K562 (cell line): ENCODE results near the gene TRRAP. TPM values are rescaled to one million over a fixed set of nuclear protein-coding genes. Genes with fewer than 3 reads are reported as not detected.

Source experiments
- ATAC-seq: fragments of 200-7000 bp; cut with Tn5 transposase; 3 replicates; pipeline ENCODE4 v1.9.1; 2020; ENCODE audit warnings: moderate library complexity
- BruUV-seq: library from RNA; stranded (reverse); fragments of 400-500 nt; replicated peaks from 2 replicates; lab custom pipeline; 2021; lab: Mats Ljungman, UMichigan
- CTCF ChIA-PET: fragments of 300-600 bp; formaldehyde crosslinking; extraction: SDS; loops from one replicate; lab custom pipeline; 2021; ENCODE audit warnings: low intra/inter-chr PET ratio; lab: Yijun Ruan, JAX
- POLR2A ChIA-PET: fragments of 300-600, 350-650 bp; sonication (Branson Sonifier 250); formaldehyde crosslinking; extraction: SDS; loops from one replicate; lab custom pipeline; 2021; ENCODE audit warnings: antibody characterized with exemption, inconsistent platforms; lab: Yijun Ruan, JAX
- DNase-seq, 4 experiments: peaks; one replicate each; pipeline versions ENCODE4 v3.0.0 to v3.0.0-alpha.2; 2011 to 2018; ENCODE audit warnings: low spot score in 3 of 4, mixed read lengths in 3 of 4; ENCODE audit errors: extremely low read depth in 1 of 4
- FAIRE-seq: peaks from 2 replicates; lab custom pipeline; 2011; peaks lifted over from hg19 to GRCh38; lab: Jason Lieb, UNC
- H2AFZ ChIP-seq: 2 replicates; pipeline ENCODE4 v1.6.0; 2011; ENCODE audit warnings: low read depth, low read length, control low read depth, inconsistent platforms
- H3K27ac ChIP-seq: fragments of 200-600 bp; 3 replicates; pipeline ENCODE4 v1.8.0; 2011; ENCODE audit warnings: low read depth, mild to moderate bottlenecking, control low read depth, inconsistent platforms, low read length, moderate library complexity, mixed read lengths; ENCODE audit errors: extremely low read depth
- H3K27me3 ChIP-seq, 2 experiments: fragments of 300-600 bp in 1 of 2; 2 replicates in 1 of 2; 3 replicates in 1 of 2; pipeline versions ENCODE4 v1.6.0 to v1.8.0; 2011; ENCODE audit warnings: inconsistent platforms in 2 of 2, low read length in 2 of 2, mild to moderate bottlenecking in 1 of 2, mixed read lengths in 1 of 2, moderate library complexity in 1 of 2; ENCODE audit not compliant: control insufficient read depth in 2 of 2, insufficient read depth in 2 of 2
- H3K36me3 ChIP-seq: fragments of 300-600 bp; 3 replicates; pipeline ENCODE4 v1.8.0; 2011; ENCODE audit warnings: mild to moderate bottlenecking, low read length, inconsistent platforms; ENCODE audit not compliant: control insufficient read depth, insufficient read depth
- H3K4me1 ChIP-seq, 2 experiments: fragments of 200-600 bp in 1 of 2; replicated peaks in 1 of 2; 2 replicates in 1 of 2; 3 replicates in 1 of 2; pipeline versions ENCODE4 v1.5.1 to v1.8.0; 2011; ENCODE audit warnings: inconsistent platforms in 2 of 2, low read length in 2 of 2, mild to moderate bottlenecking in 1 of 2, mixed read lengths in 1 of 2, moderate library complexity in 1 of 2; ENCODE audit not compliant: control insufficient read depth in 2 of 2, insufficient read depth in 2 of 2
- H3K4me2 ChIP-seq: 2 replicates; pipeline ENCODE4 v1.6.1; 2011; ENCODE audit warnings: low read length, control low read depth, inconsistent platforms, mixed read lengths; ENCODE audit not compliant: insufficient read depth
- H3K4me3 ChIP-seq: fragments of 200-600 bp; sonication (generic), shearing (Covaris generic); 2 replicates; pipeline ENCODE4 v1.5.1; 2016; ENCODE audit warnings: control low read depth, inconsistent platforms
- H3K79me2 ChIP-seq: fragments of 200-600 bp; 3 replicates; pipeline ENCODE4 v1.8.0; 2011; ENCODE audit warnings: low read length, inconsistent platforms; ENCODE audit not compliant: control insufficient read depth, insufficient read depth
- H3K9ac ChIP-seq, 2 experiments: 2 replicates each; pipeline versions ENCODE4 v1.6.0 to v1.6.1; 2011; ENCODE audit warnings: low read depth in 2 of 2, low read length in 2 of 2, control low read depth in 1 of 2, inconsistent platforms in 1 of 2, mild to moderate bottlenecking in 1 of 2, mixed read lengths in 1 of 2; ENCODE audit not compliant: insufficient read depth in 1 of 2
- H3K9me1 ChIP-seq: one replicate; pipeline ENCODE4 v1.6.0; 2011; ENCODE audit warnings: inconsistent platforms, mild to moderate bottlenecking, low read length, moderate library complexity; ENCODE audit not compliant: control insufficient read depth, insufficient read depth
- H3K9me3 ChIP-seq: replicated peaks from 2 replicates; pipeline ENCODE4 v1.5.1; 2011; ENCODE audit warnings: low read depth, low read length, inconsistent platforms; ENCODE audit not compliant: control insufficient read depth, insufficient read depth
- H4K20me1 ChIP-seq: replicated peaks from 2 replicates; pipeline ENCODE4 v1.6.1; 2011; ENCODE audit warnings: low read length, inconsistent platforms, mixed read lengths; ENCODE audit not compliant: control insufficient read depth, insufficient read depth
- GABPB2 ChIP-seq: fragments of 250-450 bp; sonication (Bioruptor Pico); conservative IDR thresholded peaks from 2 replicates; pipeline ENCODE4 v1.5.1; 2021; ENCODE audit warnings: mild to moderate bottlenecking
- HOXB6 ChIP-seq: fragments of 250-450 bp; sonication (Bioruptor Pico); IDR thresholded peaks from 2 replicates; pipeline ENCODE4 v1.5.1; 2022; ENCODE audit warnings: mild to moderate bottlenecking, borderline replicate concordance
- POLR2G ChIP-seq: fragments of 200-400 bp; formaldehyde crosslinking; IDR thresholded peaks from 2 replicates; pipeline ENCODE4 v1.6.1; 2017; ENCODE audit warnings: low read depth, mild to moderate bottlenecking, antibody characterized with exemption, low read length, moderate library complexity
- WGBS: fragments of 100-300 bp; shearing (Covaris generic); methylation state at CpG from one replicate; pipeline ENCODE4 v1.1.6; 2016; ENCODE audit warnings: low coverage, mixed read lengths; ENCODE audit not compliant: insufficient coverage; ENCODE audit errors: missing lambda C conversion rate; 5-methylcytosine and 5-hydroxymethylcytosine counted together
- in situ Hi-C: fragments of 300-500 bp; cut with MboI; formaldehyde crosslinking; loops from 4 replicates; pipeline ENCODE4 v1.15.0; 2018; ENCODE audit warnings: inconsistent platforms, mixed read lengths
- intact Hi-C: fragments of 100-400 bp; cut with micrococcal nuclease; formaldehyde crosslinking; loops from 2 replicates; pipeline ENCODE4 v1.14.2; 2022
- polyA plus RNA-seq, 8 experiments: library from polyadenylated mRNA; depleted of rRNA in 4 of 8; stranded (reverse) in 5 of 8; unstranded in 3 of 8; fragments of >200 nt; fragmentation: Nextera tagmentation in 2 of 8; fragmentation: Illumina TruSeq in 1 of 8; extraction: Ambion mirVana in 2 of 8; extraction: Trizol in 1 of 8; gene quantifications; 2 replicates each; pipeline versions ENCODE4 v1.2.1 to v1.2.3, GENCODE V29; 2011 to 2014; ENCODE audit warnings: inconsistent platforms in 1 of 8, missing spikeins in 1 of 8
- total RNA-seq, 7 experiments: library from RNA; depleted of rRNA in 6 of 7; stranded (reverse); fragments of >200 nt in 6 of 7; fragmentation: Illumina TruSeq in 2 of 7; extraction: Trizol in 2 of 7; gene quantifications; 2 replicates each; pipeline versions ENCODE4 v1.2.1 to v1.2.3, GENCODE V29; 2011 to 2021; ENCODE audit warnings: low replicate concordance in 1 of 7
- TF ChIP-seq, protein P1 (sequence below): fragments of 450-650 bp; IDR thresholded peaks from 2 replicates; pipeline ENCODE4 v1.6.1; 2016; ENCODE audit warnings: mild to moderate bottlenecking, moderate library complexity

TRRAP gene
- total and polyA plus RNA-seq, 9 of the 15 experiments (the other 6 are each of a cell fraction or from before 2014, with no cell fraction given): 1.3 to 47.2 (median 9.7) TPM

- no peaks in the 10 kb centered on the region for H3K9me3 ChIP-seq
- H3K27me3 ChIP-seq: no peaks in the 10 kb centered on the region
- WGBS: 97% methylated on average over 19 of the region's 19 CpGs
- TF ChIP-seq POLR2G (peak; percentile 43), GABPB2 (CRISPR knock-in tag) (no peak)
- intact Hi-C loops: no loop called here
- FAIRE-seq: no peak
- no peak for DNase-seq
- H2AFZ ChIP-seq: no peak overlapping the region
- no peaks in the 10 kb centered on the region; the same call in 1 of the 2 replicates for H4K20me1 ChIP-seq
- peaks cover 98% of the 10 kb centered on the region for H3K36me3 ChIP-seq
- ChIA-PET POLR2A (no interaction called here), CTCF (no interaction called here)
- ATAC-seq: no peak
- H3K4me2 ChIP-seq: no peak overlapping the region
- in situ Hi-C loops: no loop called here
- H3K79me2 ChIP-seq: no peaks in the 10 kb centered on the region
- no peak overlapping the region for H3K27ac ChIP-seq
- no TSS peak for BruUV-seq
- peaks cover 0 to 3% of the 10 kb centered on the region in 2 experiments; a peak in 1 of 5 replicates for H3K4me1 ChIP-seq
- H3K9ac ChIP-seq: 0 out of 4 replicates have a peak overlapping the region, but pooled peaks of 1 of the 2 experiments have one; percentile 11
- H3K9me1 ChIP-seq: no peaks in the 10 kb centered on the region
- no peak overlapping the region for H3K4me3 ChIP-seq
Measured at GRCh38 chr7:98955992-98956391, 77.7 kb downstream of the TRRAP start.

GRCh38 chr7:98956469-98956868, 78.1 kb downstream of the TRRAP start:
- in situ Hi-C loops: no loop called here
- Histone ChIP-seq H3K36me3 (peaks cover 98% of the 10 kb centered on the region), H3K4me2 (no peak overlapping the region), H3K9me1 (no peaks in the 10 kb centered on the region), H3K27ac (no peak overlapping the region), H3K9me3 (no peaks in the 10 kb centered on the region), H3K79me2 (no peaks in the 10 kb centered on the region), H2AFZ (no peak overlapping the region), H3K27me3 (no peaks in the 10 kb centered on the region), H3K9ac (no peak overlapping the region), H3K4me3 (no peak overlapping the region), H3K4me1 (peaks cover 0 to 3% of the 10 kb centered on the region in 2 experiments; a peak in 1 of 5 replicates), H4K20me1 (no peaks in the 10 kb centered on the region; the same call in 1 of the 2 replicates)
- 86% methylated on average over 9 of the region's 9 CpGs for WGBS
- no peak for FAIRE-seq
- DNase-seq: no peak
- ChIA-PET POLR2A (no interaction called here), CTCF (no interaction called here)
- BruUV-seq: no TSS peak
- intact Hi-C loops: no loop called here
- ATAC-seq: no peak
- no peak for TF ChIP-seq HOXB6 (CRISPR knock-in tag)
- TF ChIP-seq, protein P1, sequence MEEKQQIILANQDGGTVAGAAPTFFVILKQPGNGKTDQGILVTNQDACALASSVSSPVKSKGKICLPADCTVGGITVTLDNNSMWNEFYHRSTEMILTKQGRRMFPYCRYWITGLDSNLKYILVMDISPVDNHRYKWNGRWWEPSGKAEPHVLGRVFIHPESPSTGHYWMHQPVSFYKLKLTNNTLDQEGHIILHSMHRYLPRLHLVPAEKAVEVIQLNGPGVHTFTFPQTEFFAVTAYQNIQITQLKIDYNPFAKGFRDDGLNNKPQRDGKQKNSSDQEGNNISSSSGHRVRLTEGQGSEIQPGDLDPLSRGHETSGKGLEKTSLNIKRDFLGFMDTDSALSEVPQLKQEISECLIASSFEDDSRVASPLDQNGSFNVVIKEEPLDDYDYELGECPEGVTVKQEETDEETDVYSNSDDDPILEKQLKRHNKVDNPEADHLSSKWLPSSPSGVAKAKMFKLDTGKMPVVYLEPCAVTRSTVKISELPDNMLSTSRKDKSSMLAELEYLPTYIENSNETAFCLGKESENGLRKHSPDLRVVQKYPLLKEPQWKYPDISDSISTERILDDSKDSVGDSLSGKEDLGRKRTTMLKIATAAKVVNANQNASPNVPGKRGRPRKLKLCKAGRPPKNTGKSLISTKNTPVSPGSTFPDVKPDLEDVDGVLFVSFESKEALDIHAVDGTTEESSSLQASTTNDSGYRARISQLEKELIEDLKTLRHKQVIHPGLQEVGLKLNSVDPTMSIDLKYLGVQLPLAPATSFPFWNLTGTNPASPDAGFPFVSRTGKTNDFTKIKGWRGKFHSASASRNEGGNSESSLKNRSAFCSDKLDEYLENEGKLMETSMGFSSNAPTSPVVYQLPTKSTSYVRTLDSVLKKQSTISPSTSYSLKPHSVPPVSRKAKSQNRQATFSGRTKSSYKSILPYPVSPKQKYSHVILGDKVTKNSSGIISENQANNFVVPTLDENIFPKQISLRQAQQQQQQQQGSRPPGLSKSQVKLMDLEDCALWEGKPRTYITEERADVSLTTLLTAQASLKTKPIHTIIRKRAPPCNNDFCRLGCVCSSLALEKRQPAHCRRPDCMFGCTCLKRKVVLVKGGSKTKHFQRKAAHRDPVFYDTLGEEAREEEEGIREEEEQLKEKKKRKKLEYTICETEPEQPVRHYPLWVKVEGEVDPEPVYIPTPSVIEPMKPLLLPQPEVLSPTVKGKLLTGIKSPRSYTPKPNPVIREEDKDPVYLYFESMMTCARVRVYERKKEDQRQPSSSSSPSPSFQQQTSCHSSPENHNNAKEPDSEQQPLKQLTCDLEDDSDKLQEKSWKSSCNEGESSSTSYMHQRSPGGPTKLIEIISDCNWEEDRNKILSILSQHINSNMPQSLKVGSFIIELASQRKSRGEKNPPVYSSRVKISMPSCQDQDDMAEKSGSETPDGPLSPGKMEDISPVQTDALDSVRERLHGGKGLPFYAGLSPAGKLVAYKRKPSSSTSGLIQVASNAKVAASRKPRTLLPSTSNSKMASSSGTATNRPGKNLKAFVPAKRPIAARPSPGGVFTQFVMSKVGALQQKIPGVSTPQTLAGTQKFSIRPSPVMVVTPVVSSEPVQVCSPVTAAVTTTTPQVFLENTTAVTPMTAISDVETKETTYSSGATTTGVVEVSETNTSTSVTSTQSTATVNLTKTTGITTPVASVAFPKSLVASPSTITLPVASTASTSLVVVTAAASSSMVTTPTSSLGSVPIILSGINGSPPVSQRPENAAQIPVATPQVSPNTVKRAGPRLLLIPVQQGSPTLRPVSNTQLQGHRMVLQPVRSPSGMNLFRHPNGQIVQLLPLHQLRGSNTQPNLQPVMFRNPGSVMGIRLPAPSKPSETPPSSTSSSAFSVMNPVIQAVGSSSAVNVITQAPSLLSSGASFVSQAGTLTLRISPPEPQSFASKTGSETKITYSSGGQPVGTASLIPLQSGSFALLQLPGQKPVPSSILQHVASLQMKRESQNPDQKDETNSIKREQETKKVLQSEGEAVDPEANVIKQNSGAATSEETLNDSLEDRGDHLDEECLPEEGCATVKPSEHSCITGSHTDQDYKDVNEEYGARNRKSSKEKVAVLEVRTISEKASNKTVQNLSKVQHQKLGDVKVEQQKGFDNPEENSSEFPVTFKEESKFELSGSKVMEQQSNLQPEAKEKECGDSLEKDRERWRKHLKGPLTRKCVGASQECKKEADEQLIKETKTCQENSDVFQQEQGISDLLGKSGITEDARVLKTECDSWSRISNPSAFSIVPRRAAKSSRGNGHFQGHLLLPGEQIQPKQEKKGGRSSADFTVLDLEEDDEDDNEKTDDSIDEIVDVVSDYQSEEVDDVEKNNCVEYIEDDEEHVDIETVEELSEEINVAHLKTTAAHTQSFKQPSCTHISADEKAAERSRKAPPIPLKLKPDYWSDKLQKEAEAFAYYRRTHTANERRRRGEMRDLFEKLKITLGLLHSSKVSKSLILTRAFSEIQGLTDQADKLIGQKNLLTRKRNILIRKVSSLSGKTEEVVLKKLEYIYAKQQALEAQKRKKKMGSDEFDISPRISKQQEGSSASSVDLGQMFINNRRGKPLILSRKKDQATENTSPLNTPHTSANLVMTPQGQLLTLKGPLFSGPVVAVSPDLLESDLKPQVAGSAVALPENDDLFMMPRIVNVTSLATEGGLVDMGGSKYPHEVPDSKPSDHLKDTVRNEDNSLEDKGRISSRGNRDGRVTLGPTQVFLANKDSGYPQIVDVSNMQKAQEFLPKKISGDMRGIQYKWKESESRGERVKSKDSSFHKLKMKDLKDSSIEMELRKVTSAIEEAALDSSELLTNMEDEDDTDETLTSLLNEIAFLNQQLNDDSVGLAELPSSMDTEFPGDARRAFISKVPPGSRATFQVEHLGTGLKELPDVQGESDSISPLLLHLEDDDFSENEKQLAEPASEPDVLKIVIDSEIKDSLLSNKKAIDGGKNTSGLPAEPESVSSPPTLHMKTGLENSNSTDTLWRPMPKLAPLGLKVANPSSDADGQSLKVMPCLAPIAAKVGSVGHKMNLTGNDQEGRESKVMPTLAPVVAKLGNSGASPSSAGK: no peak
